ENCODE measurements around the gene MLC1. TPM values are rescaled to one million over a fixed set of nuclear protein-coding genes. Genes with fewer than 3 reads are reported as not detected.

MLC1 gene
- total RNA-seq, 4 donors from 2014 or later: under 0.01 to 0.70 TPM; not detected in 2

DNA sequence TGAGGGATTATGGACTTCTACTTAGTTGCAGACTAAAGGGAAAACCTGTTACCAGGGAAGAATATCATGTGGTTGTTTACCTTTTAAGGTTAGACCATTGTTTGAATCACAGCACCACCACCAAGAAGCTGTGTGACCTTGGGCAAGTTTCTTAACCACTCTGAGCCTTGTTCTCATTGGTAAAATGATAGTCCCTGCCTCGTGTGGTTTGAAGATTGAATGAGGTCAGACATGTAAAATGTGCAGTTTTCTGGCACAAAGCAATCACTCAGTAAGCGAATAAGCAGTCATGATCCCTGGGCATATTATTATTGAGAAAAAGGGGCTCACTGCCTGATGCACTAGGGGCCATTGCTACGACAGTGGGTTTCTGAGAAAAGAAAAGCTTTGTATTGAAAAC is 32.9 kb upstream of the MLC1 start:
- 70 to 77% methylated on average over 3 of the region's 3 CpGs for WGBS, 2 donors
- H3K4me3 ChIP-seq: no peak overlapping the region
- intact Hi-C loops (cut with DNase I): no loop called here
- peaks cover 0 to 26% (median 4%) of the 10 kb centered on the region in 3 donors for H3K4me1 ChIP-seq
- DNase-seq: no peak
- TF ChIP-seq POLR2A (IDR thresholded peaks at IDR 0.05): no peak
- TF ChIP-seq, protein P1, sequence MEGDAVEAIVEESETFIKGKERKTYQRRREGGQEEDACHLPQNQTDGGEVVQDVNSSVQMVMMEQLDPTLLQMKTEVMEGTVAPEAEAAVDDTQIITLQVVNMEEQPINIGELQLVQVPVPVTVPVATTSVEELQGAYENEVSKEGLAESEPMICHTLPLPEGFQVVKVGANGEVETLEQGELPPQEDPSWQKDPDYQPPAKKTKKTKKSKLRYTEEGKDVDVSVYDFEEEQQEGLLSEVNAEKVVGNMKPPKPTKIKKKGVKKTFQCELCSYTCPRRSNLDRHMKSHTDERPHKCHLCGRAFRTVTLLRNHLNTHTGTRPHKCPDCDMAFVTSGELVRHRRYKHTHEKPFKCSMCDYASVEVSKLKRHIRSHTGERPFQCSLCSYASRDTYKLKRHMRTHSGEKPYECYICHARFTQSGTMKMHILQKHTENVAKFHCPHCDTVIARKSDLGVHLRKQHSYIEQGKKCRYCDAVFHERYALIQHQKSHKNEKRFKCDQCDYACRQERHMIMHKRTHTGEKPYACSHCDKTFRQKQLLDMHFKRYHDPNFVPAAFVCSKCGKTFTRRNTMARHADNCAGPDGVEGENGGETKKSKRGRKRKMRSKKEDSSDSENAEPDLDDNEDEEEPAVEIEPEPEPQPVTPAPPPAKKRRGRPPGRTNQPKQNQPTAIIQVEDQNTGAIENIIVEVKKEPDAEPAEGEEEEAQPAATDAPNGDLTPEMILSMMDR (IDR thresholded peaks at IDR 0.05): no peak
- peaks cover 0 to 11% (median 8%) of the 10 kb centered on the region in 3 donors for H3K9me3 ChIP-seq
- no peak overlapping the region for H3K27ac ChIP-seq
- no peaks in the 10 kb centered on the region for H3K36me3 ChIP-seq
- peaks cover 0 to 42% (median 0%) of the 10 kb centered on the region in 4 donors for H3K27me3 ChIP-seq

DNA sequence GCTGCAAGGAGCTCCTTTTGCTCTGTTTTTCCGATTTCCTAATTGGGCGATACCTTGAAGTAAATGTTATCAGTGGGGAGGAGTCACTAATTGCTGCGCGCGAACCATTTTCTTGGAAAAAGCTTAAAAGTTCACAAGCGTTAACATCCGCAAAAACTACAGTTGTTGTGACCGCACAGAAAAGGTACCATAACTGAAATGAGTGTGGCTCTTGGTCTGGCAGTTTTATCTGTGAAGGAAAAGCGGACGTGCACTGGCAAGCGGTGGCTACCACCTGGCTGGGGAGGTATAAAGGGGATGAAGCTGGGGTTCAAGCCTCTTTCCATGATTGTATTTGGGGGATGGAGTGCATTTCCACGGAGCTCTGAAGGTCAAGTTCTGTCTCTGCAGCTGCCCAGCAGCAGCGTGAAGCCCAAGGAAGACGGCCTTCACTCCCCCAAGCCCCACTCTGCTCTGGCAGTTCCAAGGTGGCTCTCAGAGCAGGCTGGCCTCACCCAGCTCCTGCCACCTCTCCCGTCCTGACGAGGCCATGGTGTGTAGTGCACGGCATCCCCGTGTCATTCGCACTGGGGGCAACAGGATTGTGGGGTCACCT is 32.0 kb upstream of the MLC1 start:
- Histone ChIP-seq H3K9me3 (peaks cover 0 to 3% (median under 1%) of the 10 kb centered on the region in 3 donors), H3K27ac (no peak overlapping the region), H3K4me1 (peaks cover 0 to 26% (median 4%) of the 10 kb centered on the region in 3 donors), H3K4me3 (no peak overlapping the region), H3K27me3 (peaks cover 0 to 51% (median 0%) of the 10 kb centered on the region in 4 donors), H3K36me3 (no peaks in the 10 kb centered on the region)
- no peak for TF ChIP-seq POLR2A (IDR thresholded peaks at IDR 0.05)
- TF ChIP-seq, protein P1 (IDR thresholded peaks at IDR 0.05): no peak
- 90 to 92% methylated on average over 12 to 16 of the region's 19 CpGs for WGBS, 2 donors
- intact Hi-C loops (cut with DNase I): no loop called here
- no peak for DNase-seq

- WGBS, 2 donors: 64 to 70% methylated on average over 5 to 9 of the region's 10 CpGs
- peak overlapping the region in 1 of 4 donors; percentile 53 for H3K27ac ChIP-seq
- DNase-seq: no peak
- intact Hi-C loops (cut with DNase I): no loop called here
- H3K27me3 ChIP-seq: peaks cover 0 to 44% (median 0%) of the 10 kb centered on the region in 4 donors
- H3K4me1 ChIP-seq: peaks cover 0 to 26% (median 4%) of the 10 kb centered on the region in 3 donors
- no peak for TF ChIP-seq POLR2A (IDR thresholded peaks at IDR 0.05)
- TF ChIP-seq, protein P1 (IDR thresholded peaks at IDR 0.05): no peak
- H3K9me3 ChIP-seq: no peaks in the 10 kb centered on the region
- H3K36me3 ChIP-seq: no peaks in the 10 kb centered on the region
- no peak overlapping the region for H3K4me3 ChIP-seq
Observed at GRCh38 chr22:50115693-50116092, 30.5 kb upstream of the MLC1 start.

GRCh38 chr22:50114221-50115021 is 29.2 kb upstream of the MLC1 start:
- peaks cover 0 to 39% (median 0%) of the 10 kb centered on the region in 4 donors for H3K27me3 ChIP-seq
- peak overlapping the region in 3 of 4 donors; percentile 11 to 68 (median 53) for H3K27ac ChIP-seq
- DNase-seq: no peak
- 27 to 41% methylated on average over 10 to 19 of the region's 19 CpGs for WGBS, 2 donors
- H3K4me3 ChIP-seq: peak overlapping the region in 2 of 4 donors; percentile 7 to 46
- intact Hi-C loops (cut with DNase I): no loop called here
- H3K9me3 ChIP-seq: no peaks in the 10 kb centered on the region
- TF ChIP-seq POLR2A (IDR thresholded peaks at IDR 0.05): no peak
- TF ChIP-seq, protein P1 (IDR thresholded peaks at IDR 0.05): no peak
- peaks cover 0 to 26% (median 4%) of the 10 kb centered on the region in 3 donors for H3K4me1 ChIP-seq
- H3K36me3 ChIP-seq: no peaks in the 10 kb centered on the region

All from esophagus squamous epithelium (tissue), 5 donors.